GM21447 (cell line): ENCODE measurements around the gene CHCHD10.
A peak's percentile ranks its signal among the peaks of the same experiment; 100 is the strongest.
"Not testable (repeated sequence)": the region's sequence is repeated elsewhere in the genome, so short reads cannot be mapped to it uniquely, and the experiment has no call there.

ENCODE experiments used
- ATAC-seq: cut with Tn5 transposase; IDR thresholded peaks from one replicate; pipeline ENCODE4 v1.9.1; 2021; ENCODE audit not compliant: unreplicated experiment

CHCHD10 gene

GRCh38 chr22:23751441-23751996 is 16.3 kb downstream of the CHCHD10 start:
- no peak for ATAC-seq

GRCh38 chr22:23750714-23751440 is 16.9 kb downstream of the CHCHD10 start, which contains the start of gene ZNF70:
ZNF70 (minus strand) TSS chr22:23751112; CDS start chr22:23745140, 5,972 bp downstream.
- ATAC-seq: no peak

GRCh38 chr22:23750367-23750713 is 17.4 kb downstream of the CHCHD10 start:
- ATAC-seq: no peak

GRCh38 chr22:23749841-23750301 is 17.9 kb downstream of the CHCHD10 start:
- no peak for ATAC-seq

GRCh38 chr22:23745791-23746190 is 22.0 kb downstream of the CHCHD10 start:
- ATAC-seq: no peak

- no peak for ATAC-seq
Observed at GRCh38 chr22:23744485-23744884, 23.3 kb downstream of the CHCHD10 start.

- ATAC-seq: no peak
Observed at GRCh38 chr22:23744001-23744400, 23.8 kb downstream of the CHCHD10 start.

GRCh38 chr22:23743303-23743705 is 24.5 kb downstream of the CHCHD10 start:
- no peak for ATAC-seq

GRCh38 chr22:23742505-23743264 is 25.1 kb downstream of the CHCHD10 start:
- ATAC-seq: no peak

- no peak for ATAC-seq
Observed at GRCh38 chr22:23737696-23738095, 30.1 kb downstream of the CHCHD10 start.

GRCh38 chr22:23728108-23728507 is 39.7 kb downstream of the CHCHD10 start:
- ATAC-seq: not testable (repeated sequence)

- ATAC-seq: no peak
Observed at GRCh38 chr22:23722724-23723123, 45.0 kb downstream of the CHCHD10 start.

- ATAC-seq: no peak
Observed at GRCh38 chr22:23722160-23722559, 45.6 kb downstream of the CHCHD10 start.

- no peak for ATAC-seq
Observed at GRCh38 chr22:23720855-23721254, 46.9 kb downstream of the CHCHD10 start.

GRCh38 chr22:23718371-23719165 is 49.2 kb downstream of the CHCHD10 start:
- ATAC-seq: no peak

- peak; percentile 85 for ATAC-seq
Observed at GRCh38 chr22:23716811-23717801, 50.7 kb downstream of the CHCHD10 start.
